GM19193 (cell line): ENCODE measurements around the gene TCEAL1.
A peak's percentile ranks its signal among the peaks of the same experiment; 100 is the strongest.

ENCODE experiments used
- POLR2A ChIP-seq: IDR thresholded peaks from 4 replicates; pipeline ENCODE4 v1.6.1; 2011; ENCODE audit not compliant: insufficient read depth, insufficient read length; ENCODE audit errors: extremely low read depth

The TCEAL1 gene

DNA sequence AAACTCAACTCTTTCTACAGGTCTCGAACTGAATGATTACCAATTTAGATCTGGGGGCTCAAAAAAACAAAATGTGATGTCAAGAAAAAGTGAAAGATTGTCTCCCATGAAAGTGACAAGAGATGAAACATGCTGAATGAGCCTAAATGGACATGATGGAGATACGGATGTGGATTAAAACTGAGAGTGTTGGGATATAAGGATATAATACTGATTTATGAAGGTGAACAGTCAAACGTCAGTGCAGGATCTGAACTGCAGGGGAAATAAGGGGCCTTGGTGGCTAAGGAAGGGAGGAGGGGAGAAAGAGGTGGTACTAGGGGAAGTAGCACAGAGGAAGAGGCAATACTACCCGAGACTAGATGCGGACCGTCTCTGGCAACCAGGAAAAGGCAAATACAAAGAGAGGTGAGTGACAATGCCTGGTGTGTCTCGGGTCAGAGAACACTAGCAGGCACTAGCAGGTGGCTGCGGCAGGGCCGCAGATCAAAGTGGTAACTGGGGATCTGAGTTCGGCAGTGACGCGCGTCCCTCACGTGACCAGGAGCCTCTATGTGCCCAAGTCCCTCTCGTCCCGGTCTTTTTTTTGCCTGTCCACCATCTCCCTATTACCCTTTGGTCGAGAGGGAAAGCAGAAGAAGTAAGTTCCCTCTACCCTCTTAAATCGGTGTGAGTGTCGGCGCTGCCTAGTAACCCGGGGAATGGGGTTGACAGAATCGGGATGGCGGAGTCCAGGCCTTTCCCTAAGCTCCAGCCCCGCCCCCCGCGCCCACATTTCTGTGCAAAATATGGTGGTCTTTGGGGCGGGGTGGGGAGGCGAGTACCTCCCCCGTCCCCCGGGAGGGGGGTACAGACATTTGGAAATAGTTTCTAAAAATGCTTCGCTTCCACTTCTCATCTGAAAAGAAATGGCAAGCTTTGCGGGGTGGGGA is at the start of gene TCEAL1:
Gene TCEAL1 (plus strand): TSS at position 590 of the 932 bp plus-strand sequence. CDS start 942 bp downstream, outside the sequence.
- peak; percentile 47 for TF ChIP-seq POLR2A

DNA sequence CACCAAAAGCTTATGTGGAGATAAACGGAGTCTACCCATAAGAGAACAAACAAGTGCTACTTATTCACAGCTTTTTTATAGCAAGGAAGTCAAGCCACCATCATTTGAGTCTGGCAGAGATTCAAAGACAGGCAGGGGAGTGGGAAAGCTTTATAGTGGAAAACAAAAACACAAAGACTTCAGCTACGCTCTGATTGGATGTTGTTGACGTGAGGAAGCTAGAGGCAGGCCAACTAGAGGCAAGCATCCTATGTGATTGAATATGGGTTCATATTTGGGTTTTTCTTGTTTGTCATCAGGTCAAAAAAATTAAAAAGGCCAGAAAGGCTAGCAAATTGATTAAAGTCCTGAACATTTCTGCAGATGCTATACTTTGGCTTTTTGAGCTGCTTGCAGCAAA is 44.2 kb upstream of the TCEAL1 start:
- TF ChIP-seq POLR2A: no peak

DNA sequence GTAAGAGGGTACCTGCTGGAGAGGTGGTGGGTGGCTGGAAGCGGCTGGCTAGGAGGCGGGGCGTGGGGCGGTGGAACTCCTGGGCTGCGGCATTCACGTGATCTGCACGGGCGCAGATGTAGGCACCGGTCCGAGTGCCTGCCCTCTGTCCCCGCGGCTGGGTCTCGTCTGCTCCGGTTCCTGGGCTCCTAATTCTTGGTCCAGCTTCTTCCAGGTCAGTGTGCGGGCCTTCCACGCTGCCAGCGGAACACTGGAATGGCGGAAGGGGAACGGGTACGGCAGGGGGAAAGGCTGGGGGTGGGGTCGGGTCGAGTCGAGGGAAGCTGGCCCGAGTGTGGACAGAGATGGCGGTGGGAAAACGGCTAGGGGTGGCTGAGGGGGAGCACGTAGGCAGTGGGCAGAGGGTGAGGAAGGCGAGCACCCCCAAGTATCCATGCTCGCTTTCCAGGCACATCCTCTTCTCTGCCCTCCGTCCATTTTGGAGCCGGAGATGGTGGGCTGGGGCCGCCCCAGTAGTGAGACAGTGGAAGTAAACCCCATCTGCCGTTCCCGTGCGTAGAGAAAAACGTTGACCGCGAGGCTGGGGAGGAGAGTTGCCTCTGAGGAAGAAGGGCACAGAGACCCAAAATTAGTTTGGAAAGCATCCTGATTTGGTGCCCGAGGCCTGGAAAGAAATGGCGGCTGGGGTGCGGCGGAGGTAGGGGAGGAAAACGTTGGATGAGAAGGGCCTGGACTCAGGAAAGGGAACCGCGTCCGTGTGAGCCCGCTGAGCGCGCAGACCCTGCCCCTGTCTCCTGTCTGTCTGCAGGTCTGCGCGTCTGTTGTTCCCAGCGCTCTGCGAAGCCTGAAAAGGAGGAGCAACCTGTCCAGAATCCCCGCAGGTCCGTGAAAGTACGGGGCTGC is 43.1 kb upstream of the TCEAL1 start, which contains the start of gene TCEAL4:
Gene TCEAL4 (plus strand): TSS at position 105 of the 903 bp plus-strand sequence. CDS start 1,161 bp downstream, outside the sequence.
- TF ChIP-seq POLR2A: peak; percentile 34

GRCh38 chrX:103586314-103586646 is 42.5 kb upstream of the TCEAL1 start:
- no peak for TF ChIP-seq POLR2A

- TF ChIP-seq POLR2A: no peak
Measured at GRCh38 chrX:103586659-103587058, 42.1 kb upstream of the TCEAL1 start.

GRCh38 chrX:103607364-103608305 is 21.1 kb upstream of the TCEAL1 start, which contains the start of gene TCEAL3:
TCEAL3 (plus strand) TSS chrX:103607963; CDS start chrX:103609065, 1,102 bp downstream.
- peak; percentile 31 for TF ChIP-seq POLR2A

DNA sequence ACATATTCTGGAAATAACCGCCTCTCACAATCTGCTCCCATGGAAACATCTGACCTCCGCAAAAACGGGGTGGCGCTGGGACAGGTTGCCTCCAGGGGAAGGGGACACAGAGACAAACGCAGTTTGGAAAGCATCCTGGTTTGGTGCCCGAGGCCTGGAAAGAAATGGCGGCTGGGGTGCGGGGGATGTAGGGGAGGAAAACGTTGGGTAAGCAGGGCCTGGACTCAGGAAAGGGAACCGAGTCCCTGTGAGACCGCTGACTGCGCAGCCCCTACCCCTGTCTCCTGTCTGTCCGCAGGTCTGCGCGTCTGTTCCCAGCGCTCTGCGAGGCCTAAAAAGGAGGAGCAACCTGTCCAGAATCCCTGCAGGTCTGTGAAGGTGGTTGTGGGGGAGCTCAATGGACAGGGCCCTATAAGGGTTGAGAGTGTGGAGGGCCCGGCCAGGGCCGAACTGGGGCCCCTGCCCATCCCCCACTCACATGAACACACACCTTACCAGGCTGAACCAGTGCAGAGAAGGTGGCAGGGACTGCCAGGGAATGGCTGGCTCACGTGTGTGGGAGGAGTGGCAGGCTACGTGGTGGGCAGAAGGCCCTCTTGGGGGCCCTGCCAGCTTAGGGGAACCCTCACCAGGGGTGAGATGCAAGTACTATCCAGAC is 20.3 kb upstream of the TCEAL1 start:
- TF ChIP-seq POLR2A: no peak

- TF ChIP-seq POLR2A: no peak
Measured at GRCh38 chrX:103610282-103610681, 18.5 kb upstream of the TCEAL1 start.

DNA sequence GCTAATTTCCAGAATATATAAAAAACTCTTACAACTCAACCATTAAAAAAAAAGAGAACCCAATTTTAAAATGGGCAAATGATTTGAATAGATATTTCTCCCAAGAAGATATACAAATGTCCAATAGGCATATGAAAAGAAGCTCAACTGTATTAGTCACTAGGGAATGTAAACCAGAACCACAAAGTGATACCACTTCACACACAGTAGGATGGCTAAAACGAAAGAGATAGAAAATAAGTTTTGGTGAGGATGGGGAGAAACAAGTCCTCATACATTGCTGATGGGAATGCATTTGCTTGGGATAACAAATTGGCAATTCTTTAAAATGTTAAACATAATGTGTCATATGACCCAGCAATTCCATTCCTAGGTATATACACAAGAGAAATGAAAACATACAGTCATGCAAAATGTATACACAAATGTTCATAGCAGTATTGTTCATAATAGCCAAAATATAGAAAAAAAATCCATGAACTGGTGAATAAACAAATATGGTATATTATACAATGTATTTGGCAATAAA is 15.3 kb upstream of the TCEAL1 start:
- TF ChIP-seq POLR2A: no peak

DNA sequence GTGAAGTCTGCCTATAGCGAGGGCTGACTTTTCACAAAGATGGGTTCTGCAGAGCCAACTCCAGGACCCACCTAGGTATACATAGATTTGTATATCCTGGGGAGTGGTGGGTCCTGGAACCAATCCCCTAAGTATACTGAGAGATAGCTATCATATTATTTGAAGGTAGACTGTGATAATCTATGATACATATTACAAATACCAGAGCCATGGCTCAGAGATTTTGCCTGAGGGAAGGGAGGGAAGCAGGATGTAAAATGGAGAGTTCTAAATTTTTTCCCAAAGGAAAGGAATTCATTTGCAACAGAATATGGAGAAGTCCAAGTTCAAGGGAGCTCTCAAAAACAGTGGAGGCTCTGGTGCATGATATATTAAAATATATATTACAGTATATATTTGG is 13.8 kb upstream of the TCEAL1 start:
- no peak for TF ChIP-seq POLR2A

GRCh38 chrX:103615781-103616371 is 12.9 kb upstream of the TCEAL1 start:
- no peak for TF ChIP-seq POLR2A

DNA sequence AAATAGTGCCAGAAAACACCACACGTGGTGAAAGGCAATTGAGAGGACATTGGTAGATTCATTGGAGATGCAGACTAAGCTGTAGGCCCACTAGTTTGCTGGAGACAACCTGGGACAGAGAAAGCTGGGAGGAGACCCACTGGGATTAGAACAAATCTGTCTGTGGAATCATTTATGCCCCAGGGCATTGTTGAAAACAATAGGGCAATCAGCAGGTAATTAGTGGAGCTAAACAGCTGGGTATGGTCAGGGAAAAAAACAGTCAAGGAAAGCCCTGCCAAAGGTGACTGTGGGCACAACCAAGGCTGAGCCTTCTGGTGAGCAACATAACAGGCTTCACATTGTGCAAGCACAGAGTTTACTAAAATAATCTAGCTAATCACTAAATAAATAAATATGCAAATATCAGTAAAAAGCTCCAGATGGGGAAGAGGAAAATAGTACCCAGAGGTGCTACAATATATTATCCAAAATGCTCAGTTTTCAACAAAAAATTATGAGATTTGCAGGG is 12.0 kb upstream of the TCEAL1 start:
- no peak for TF ChIP-seq POLR2A

DNA sequence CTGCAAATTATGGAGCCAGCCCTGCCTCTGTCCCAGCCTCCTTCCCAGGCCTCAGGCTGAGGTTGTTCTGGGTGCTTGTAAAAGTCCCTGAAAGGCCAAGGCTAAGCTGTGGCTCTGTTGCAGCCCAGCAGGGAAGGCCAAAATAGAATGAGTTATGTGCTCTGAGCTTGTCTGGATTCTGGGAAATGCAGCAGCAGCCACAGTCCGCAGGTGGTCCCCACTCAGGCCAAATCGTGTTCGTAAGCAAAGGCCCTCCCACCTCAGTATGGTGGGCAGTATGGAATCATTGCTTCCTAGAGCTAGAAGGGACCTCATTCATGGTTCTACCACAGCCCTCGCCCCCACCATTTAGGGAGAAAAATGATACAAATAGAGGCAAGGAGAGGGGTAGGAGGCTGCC is 4.7 kb upstream of the TCEAL1 start:
- TF ChIP-seq POLR2A: no peak
